ENCODE data around the gene SLC35E3.

SLC35E3 gene

DNA sequence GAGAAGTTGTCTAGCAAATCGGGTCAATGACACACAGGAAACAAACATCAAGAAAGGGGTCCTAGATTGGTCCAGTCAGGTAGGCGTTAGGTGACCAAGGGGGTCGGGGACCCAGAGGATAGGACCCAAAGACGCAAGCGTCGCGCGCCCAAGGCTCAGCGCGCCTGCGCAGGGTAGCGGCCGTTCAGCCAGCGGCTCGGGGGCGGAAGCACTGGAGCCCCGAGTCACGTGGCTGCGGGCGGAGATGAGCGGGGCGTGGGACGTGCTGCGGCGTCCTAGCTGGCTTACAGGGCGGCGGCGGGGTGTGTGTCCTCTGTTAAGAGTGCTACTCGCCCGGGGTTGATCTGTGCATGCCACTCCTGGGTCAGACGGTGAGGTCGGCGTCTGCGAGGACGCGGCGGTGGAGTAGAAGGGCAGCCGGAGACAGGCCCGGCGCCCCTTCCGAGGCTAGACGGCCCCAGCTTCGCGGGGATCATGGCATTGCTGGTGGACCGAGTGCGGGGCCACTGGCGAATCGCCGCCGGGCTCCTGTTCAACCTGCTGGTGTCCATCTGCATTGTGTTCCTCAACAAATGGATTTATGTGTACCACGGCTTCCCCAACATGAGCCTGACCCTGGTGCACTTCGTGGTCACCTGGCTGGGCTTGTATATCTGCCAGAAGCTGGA, at the start of gene SLC35E3:
TSS of gene SLC35E3 (plus strand) at position 273 of the 668 bp plus-strand sequence. CDS start at position 475, 202 bp downstream.
- in situ Hi-C loops (cut with HindIII; ENCODE audit: low sequenced_read_pairs), result no loop called here
- peak; percentile 24 for DNase-seq (ENCODE audit: low read depth)
- peak within 1 kb of the TSS; percentile 63 for H3K4me3 ChIP-seq (ENCODE audit: low read depth, low read length)

DNA sequence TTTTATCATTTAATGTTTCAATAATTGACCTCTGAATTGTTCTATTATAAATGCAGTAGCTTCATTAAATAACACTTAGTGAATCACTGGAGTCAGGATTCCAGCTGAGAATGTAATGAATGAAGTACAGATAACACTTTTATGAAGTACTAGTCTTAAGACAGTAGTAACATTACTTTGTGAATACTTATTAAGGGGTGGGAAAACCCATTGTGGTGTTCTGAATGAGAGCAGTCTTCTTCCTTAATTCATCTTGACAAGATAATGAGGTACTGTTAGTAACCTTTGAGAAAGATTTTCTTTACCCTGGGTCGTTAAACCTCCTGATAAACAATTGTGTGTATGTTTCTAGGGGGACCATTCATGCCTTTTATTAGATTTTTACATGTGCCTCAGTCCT, 46.5 kb upstream of the SLC35E3 start:
- TF ChIP-seq, protein P1, sequence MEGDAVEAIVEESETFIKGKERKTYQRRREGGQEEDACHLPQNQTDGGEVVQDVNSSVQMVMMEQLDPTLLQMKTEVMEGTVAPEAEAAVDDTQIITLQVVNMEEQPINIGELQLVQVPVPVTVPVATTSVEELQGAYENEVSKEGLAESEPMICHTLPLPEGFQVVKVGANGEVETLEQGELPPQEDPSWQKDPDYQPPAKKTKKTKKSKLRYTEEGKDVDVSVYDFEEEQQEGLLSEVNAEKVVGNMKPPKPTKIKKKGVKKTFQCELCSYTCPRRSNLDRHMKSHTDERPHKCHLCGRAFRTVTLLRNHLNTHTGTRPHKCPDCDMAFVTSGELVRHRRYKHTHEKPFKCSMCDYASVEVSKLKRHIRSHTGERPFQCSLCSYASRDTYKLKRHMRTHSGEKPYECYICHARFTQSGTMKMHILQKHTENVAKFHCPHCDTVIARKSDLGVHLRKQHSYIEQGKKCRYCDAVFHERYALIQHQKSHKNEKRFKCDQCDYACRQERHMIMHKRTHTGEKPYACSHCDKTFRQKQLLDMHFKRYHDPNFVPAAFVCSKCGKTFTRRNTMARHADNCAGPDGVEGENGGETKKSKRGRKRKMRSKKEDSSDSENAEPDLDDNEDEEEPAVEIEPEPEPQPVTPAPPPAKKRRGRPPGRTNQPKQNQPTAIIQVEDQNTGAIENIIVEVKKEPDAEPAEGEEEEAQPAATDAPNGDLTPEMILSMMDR (IDR thresholded peaks at IDR 0.05; ENCODE audit: low read depth, low read length, missing control alignments), result no peak
- in situ Hi-C loops (cut with HindIII; ENCODE audit: low sequenced_read_pairs), result no loop called here
- H3K4me3 ChIP-seq (ENCODE audit: low read depth, low read length), result no peak overlapping the region
- DNase-seq (ENCODE audit: low read depth), result no peak

More for the DNA sequence above, at the start of gene SLC35E3:
- TF ChIP-seq, protein P1 (IDR thresholded peaks at IDR 0.05; ENCODE audit: low read depth, low read length, missing control alignments), result no peak

DNA sequence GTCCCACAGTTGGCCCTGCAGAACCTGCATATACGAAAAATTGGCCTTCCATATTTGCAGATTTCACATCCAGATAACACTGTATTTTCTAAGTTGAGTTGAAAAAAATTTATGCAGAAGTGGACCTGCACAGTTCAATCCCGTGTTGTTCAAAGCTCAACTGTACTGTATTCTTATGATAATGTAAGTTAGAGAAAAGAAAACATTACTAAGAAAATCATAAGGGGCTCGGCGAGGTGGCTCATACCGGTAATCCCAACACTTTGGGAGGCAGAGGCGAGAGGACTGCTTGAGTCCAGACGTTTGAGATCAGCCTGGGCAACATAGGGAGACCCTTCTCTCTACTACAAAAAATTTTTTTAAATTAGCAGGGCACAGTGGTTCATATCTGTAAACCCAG, 18.2 kb upstream of the SLC35E3 start:
- H3K4me3 ChIP-seq (ENCODE audit: low read depth, low read length), result no peak overlapping the region
- in situ Hi-C loops (cut with HindIII; ENCODE audit: low sequenced_read_pairs), result no loop called here
- TF ChIP-seq, protein P1 (IDR thresholded peaks at IDR 0.05; ENCODE audit: low read depth, low read length, missing control alignments), result no peak
- DNase-seq (ENCODE audit: low read depth), result no peak

DNA sequence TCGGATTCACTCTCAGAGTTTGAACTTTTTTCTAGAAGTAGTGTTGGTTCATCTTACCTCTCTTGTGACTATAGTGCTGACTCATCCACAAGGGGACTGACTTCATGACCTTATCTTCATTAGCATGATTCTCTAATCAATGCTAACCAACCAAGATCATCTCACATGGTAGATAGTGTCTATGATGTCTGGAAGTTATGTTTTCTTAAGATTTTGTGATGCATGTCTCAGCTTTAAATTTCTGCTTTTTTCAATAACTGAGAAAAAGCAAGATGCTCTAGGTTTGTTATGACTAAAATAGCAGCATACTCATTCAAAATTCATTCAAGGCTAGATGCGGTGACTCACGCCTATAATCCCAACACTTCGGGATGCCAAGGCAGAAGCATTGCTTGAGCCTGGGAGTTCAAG, 12.3 kb upstream of the SLC35E3 start:
- in situ Hi-C loops (cut with HindIII; ENCODE audit: low sequenced_read_pairs), result no loop called here
- no peak overlapping the region for H3K4me3 ChIP-seq (ENCODE audit: low read depth, low read length)
- no peak for DNase-seq (ENCODE audit: low read depth)
- TF ChIP-seq, protein P1 (IDR thresholded peaks at IDR 0.05; ENCODE audit: low read depth, low read length, missing control alignments), result no peak

DNA sequence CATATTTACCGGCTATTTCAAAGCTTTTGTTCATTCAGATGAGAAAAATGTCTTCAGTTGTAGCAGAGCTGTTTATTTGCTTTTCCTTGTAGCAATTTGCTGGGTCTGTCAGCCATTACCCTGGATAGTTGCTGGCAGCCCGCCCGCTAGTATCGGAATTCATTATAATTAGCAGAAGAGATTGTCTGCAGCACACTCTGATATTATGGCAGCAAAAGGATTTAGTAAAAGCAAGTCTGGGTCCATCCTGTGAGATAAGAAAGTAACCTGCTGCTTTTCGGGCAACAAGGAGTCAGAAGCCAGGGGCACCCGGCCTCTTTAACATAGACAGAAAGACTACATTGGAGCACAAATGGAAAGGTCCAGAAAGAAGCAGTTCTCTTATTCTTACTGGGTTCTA, 6.1 kb upstream of the SLC35E3 start:
- no peak for DNase-seq (ENCODE audit: low read depth)
- no peak overlapping the region for H3K4me3 ChIP-seq (ENCODE audit: low read depth, low read length)
- in situ Hi-C loops (cut with HindIII; ENCODE audit: low sequenced_read_pairs), result no loop called here
- TF ChIP-seq, protein P1 (IDR thresholded peaks at IDR 0.05; ENCODE audit: low read depth, low read length, missing control alignments), result no peak

DNA sequence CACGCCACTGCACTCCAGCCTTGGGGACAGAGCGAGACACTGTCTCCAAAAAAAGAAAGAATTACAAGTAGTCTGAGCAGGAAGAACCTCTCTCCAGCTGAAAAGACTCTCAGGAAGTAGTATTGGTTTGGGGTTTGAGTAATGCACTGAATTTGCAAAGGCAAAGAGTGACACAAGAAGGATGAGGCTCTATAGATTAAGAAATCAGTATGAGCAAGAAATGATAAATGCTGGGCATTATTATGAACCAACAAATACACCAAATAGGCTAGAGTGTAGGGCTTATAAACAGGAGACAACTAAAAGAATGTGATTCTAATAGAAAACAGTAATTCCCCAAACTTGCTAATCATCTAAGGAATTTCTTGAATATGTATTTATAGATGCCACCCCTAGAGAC, 2.6 kb upstream of the SLC35E3 start:
- TF ChIP-seq, protein P1 (IDR thresholded peaks at IDR 0.05; ENCODE audit: low read depth, low read length, missing control alignments), result no peak
- in situ Hi-C loops (cut with HindIII; ENCODE audit: low sequenced_read_pairs), result no loop called here
- no peak overlapping the region for H3K4me3 ChIP-seq (ENCODE audit: low read depth, low read length)
- no peak for DNase-seq (ENCODE audit: low read depth)

All from astrocyte of the cerebellum (primary cell).